Muscle layer of colon (tissue), 2 donors: ENCODE measurements around the gene MAPK4.
"Not testable (repeated sequence)": the region's sequence is repeated elsewhere in the genome, so short reads cannot be mapped to it uniquely, and the experiment has no call there.

ENCODE experiments used
- H3K27ac ChIP-seq: one replicate; pipeline ENCODE4 v1.7.0; 2013; ENCODE audit warnings: low read depth, mild to moderate bottlenecking, low read length, moderate library complexity
- H3K27me3 ChIP-seq, 2 donors: one replicate each; pipeline ENCODE4 v1.7.0; 2013; ENCODE audit warnings: low read length in 2 of 2, mild to moderate bottlenecking in 2 of 2; ENCODE audit not compliant: insufficient read depth in 2 of 2, control insufficient read depth in 1 of 2
- H3K36me3 ChIP-seq: one replicate; pipeline ENCODE4 v1.7.0; 2013; ENCODE audit warnings: mild to moderate bottlenecking, low read length; ENCODE audit not compliant: insufficient read depth
- H3K4me1 ChIP-seq: one replicate; pipeline ENCODE4 v1.7.0; 2013; ENCODE audit warnings: mild to moderate bottlenecking, low read length; ENCODE audit not compliant: insufficient read depth
- H3K4me3 ChIP-seq, 2 donors: one replicate each; pipeline ENCODE4 v1.7.0; 2013; ENCODE audit warnings: low read length in 2 of 2, low read depth in 1 of 2, mild to moderate bottlenecking in 1 of 2, moderate library complexity in 1 of 2
- H3K9ac ChIP-seq: one replicate; pipeline ENCODE4 v1.7.0; 2013; ENCODE audit warnings: low read length
- H3K9me3 ChIP-seq: one replicate; pipeline ENCODE4 v1.7.0; 2013; ENCODE audit warnings: mild to moderate bottlenecking, low read length
- donor health status: abdominal sarcoma.
- donor health status: Adenocarcinoma of cecum.

Gene MAPK4

DNA sequence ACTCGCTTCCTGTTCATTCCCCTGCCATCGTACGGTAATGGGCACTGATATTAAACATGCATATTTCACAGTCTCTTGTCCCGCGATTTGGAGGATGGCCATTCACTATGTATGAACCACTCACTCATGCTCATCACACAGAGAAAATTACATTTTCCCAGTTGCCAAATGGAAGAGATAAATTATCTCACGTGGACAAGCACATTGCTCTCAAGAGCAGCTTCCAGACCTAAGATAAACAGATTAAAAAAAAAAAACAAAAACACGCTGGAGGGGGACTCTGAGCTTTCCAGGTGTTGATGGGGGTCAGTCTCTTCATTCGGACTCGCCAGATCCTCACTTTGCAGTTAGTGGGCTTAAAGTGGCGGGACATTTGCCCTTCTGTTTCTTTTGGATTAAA is 1.7 kb upstream of the MAPK4 start:
- Histone ChIP-seq H3K9me3 (no peaks in the 10 kb centered on the region), H3K36me3 (no peaks in the 10 kb centered on the region), H3K27ac (no peak overlapping the region), H3K9ac (no peak overlapping the region), H3K4me1 (peaks cover 7% of the 10 kb centered on the region), H3K27me3 (peaks cover 0 to 3% of the 10 kb centered on the region in 2 donors), H3K4me3 (no peak overlapping the region)

DNA sequence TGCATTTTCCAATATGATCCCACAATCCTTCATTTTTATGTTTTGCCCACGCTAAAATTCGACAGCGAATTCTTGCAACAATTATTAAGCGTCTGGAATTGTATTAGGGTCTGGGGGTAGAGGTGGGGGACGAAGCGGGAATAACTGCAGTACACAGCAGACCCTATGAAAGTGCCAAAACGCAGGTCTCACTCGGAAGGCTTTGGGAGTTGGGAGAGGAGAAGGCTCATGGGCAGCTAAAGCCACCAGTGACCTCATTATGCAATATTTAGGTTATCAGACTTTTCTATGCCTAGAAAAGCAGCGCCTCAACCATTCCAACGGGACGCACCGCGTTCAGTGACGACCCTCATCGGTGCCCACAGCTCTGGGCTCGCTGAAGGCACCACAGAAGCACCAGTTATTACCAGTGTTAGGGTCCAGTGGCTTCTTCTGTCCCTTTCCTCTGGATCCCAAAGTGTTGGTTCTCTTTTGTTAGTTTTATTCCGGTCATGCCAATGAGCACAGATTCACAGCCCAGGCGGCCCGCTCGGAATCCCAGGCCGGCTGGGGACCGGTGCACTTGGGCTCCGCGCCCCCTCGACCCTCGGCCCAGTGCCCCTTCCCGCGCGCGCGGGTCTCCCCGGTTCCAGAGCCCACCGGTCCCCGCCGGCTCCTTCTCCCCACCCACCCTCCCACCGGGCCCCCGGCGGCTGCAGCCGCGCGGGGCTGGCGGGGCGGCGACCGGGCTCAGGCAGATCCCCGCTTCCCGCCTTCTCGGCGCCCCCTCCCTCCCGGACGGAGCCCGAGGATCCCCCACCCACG is 737 bp upstream of the MAPK4 start:
- H3K9me3 ChIP-seq = no peaks in the 10 kb centered on the region
- peak overlapping the region; percentile 77 for H3K27ac ChIP-seq
- no peak overlapping the region for H3K9ac ChIP-seq
- peaks cover 7% of the 10 kb centered on the region for H3K4me1 ChIP-seq
- peaks cover 0 to 3% of the 10 kb centered on the region in 2 donors for H3K27me3 ChIP-seq
- H3K4me3 ChIP-seq = peak overlapping the region in 1 of 2 donors; percentile 53
- no peaks in the 10 kb centered on the region for H3K36me3 ChIP-seq

- Histone ChIP-seq H3K9ac (peak overlapping the region; percentile 56), H3K4me3 (peak overlapping the region; percentile 80 to 94), H3K9me3 (no peaks in the 10 kb centered on the region), H3K27ac (peak overlapping the region; percentile 78), H3K4me1 (peaks cover 7% of the 10 kb centered on the region), H3K27me3 (peaks cover 0 to 3% of the 10 kb centered on the region in 2 donors), H3K36me3 (no peaks in the 10 kb centered on the region)
These were observed 1.1 kb downstream of the MAPK4 start for GRCh38 chr18:50560681-50561629.

DNA sequence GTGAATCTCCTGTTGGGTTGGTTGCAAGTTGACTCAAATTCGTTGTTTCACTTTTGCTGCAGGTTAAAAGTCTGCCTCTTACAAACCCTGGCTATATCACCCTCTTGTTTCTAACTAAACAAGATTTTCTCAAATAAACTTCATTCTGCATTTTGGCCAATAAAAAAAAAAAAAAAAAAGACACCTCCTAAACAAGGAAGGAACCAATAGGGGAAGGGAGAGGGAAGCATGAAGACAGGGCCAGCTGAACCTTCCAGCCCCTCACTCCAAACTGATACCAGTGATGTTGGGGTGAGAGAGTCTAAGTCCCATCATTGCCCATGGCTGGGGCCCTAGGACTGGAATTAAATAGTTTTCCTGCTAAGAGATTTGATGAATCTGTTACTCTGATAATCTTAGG is 2.4 kb downstream of the MAPK4 start:
- H3K4me3 ChIP-seq, H3K27me3 ChIP-seq, H3K4me1 ChIP-seq, H3K9me3 ChIP-seq, H3K36me3 ChIP-seq, H3K9ac ChIP-seq, H3K27ac ChIP-seq: not testable (repeated sequence)

DNA sequence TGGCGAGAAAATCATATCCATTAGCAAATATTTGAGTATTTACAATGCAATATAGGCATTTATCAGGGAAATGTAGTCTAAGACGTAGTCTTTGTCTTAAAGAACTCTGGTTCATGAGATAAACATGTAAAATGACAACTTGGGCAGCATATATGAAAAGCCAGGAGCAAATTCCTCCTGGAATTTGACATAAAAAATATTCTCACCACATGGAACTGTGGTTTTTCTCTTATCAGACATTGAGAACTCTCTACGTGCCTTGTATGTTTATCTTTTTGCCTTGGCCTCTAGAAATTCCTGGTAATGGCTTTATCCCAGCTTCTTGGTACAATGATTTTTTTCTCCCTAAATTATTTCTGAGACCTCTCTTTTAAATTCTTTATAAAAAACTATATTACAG is 2.8 kb downstream of the MAPK4 start:
- H3K4me3 ChIP-seq = no peak overlapping the region
- H3K36me3 ChIP-seq = no peaks in the 10 kb centered on the region
- H3K9ac ChIP-seq = no peak overlapping the region
- H3K9me3 ChIP-seq = no peaks in the 10 kb centered on the region
- H3K27ac ChIP-seq = no peak overlapping the region
- peaks cover 7% of the 10 kb centered on the region for H3K4me1 ChIP-seq
- peaks cover 0 to 3% of the 10 kb centered on the region in 2 donors for H3K27me3 ChIP-seq

DNA sequence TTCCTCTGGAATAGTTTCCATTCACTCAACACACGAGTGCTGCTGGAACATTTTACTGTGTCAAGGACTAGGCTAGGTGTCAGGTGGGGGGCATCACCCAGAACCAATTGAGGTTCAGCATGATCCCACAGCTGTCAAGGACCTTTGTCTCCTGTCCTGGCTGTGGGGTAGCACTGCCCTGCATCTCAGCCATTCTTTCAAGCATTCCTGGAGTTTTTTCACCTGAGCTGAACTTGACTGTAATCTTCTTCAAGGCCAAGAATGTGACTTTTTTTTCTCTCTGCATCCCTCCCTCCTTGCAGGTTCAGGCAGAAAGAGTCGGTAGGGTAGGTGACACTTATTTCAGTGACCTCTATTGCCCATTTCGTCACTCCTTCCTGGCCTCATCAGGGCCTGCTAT is 3.5 kb downstream of the MAPK4 start:
- Histone ChIP-seq H3K4me3 (no peak overlapping the region), H3K4me1 (peaks cover 7% of the 10 kb centered on the region), H3K27ac (no peak overlapping the region), H3K27me3 (peaks cover 0 to 3% of the 10 kb centered on the region in 2 donors), H3K9me3 (no peaks in the 10 kb centered on the region), H3K9ac (no peak overlapping the region), H3K36me3 (no peaks in the 10 kb centered on the region)

DNA sequence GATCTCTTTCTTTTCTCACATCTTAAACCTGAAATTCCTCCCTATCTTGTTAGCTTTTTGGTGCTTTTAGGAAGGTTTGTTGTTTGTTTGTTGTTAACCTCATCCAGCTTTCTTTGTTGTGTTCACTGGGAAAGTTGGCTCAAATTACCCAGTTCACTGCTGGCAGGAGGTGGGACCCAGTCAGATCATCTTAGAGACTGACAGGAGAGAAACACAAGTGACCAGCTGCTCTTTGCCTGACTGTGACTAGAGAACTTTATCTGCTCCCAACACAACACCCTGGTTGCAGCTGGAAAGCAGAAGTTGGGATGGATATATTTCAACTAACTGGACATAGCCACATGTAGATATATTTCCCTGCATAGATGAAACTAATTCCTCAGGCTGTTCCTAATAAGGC is 10.0 kb downstream of the MAPK4 start:
- H3K36me3 ChIP-seq = no peaks in the 10 kb centered on the region
- no peak overlapping the region for H3K27ac ChIP-seq
- no peaks in the 10 kb centered on the region for H3K4me1 ChIP-seq
- H3K4me3 ChIP-seq = no peak overlapping the region
- H3K9me3 ChIP-seq = no peaks in the 10 kb centered on the region
- H3K27me3 ChIP-seq = no peaks in the 10 kb centered on the region
- H3K9ac ChIP-seq = no peak overlapping the region

- Histone ChIP-seq H3K27me3 (no peaks in the 10 kb centered on the region), H3K9me3 (no peaks in the 10 kb centered on the region), H3K36me3 (no peaks in the 10 kb centered on the region), H3K4me1 (no peaks in the 10 kb centered on the region), H3K4me3 (no peak overlapping the region), H3K9ac (no peak overlapping the region), H3K27ac (no peak overlapping the region)
These were observed 11.7 kb downstream of the MAPK4 start for GRCh38 chr18:50571606-50572005.

- not testable (repeated sequence) for H3K4me1 ChIP-seq, H3K9me3 ChIP-seq, H3K4me3 ChIP-seq, H3K9ac ChIP-seq, H3K27me3 ChIP-seq, H3K27ac ChIP-seq, H3K36me3 ChIP-seq
These were observed 13.3 kb downstream of the MAPK4 start for GRCh38 chr18:50573196-50573595.

DNA sequence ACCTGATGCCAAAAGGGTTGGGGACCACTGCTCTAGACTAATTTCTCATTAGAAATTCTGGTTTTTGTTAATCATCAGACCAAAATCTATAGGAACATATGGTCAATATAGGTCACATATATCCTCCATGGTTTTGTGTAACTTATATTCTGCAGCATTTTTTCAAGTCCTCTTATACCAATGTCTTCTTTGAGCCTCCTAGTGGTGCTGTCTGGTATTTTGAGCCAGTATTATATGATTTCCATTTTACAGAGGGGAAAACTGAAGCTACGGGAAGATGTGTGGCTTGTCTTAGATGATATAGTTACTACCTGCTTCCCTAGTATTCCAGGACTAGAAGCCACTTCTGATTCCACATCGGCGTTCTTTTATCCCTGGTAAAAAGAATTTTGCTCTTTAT is 13.8 kb downstream of the MAPK4 start:
- Histone ChIP-seq H3K9me3 (no peaks in the 10 kb centered on the region), H3K36me3 (no peaks in the 10 kb centered on the region), H3K4me1 (no peaks in the 10 kb centered on the region), H3K9ac (no peak overlapping the region), H3K4me3 (no peak overlapping the region), H3K27me3 (no peaks in the 10 kb centered on the region), H3K27ac (no peak overlapping the region)

DNA sequence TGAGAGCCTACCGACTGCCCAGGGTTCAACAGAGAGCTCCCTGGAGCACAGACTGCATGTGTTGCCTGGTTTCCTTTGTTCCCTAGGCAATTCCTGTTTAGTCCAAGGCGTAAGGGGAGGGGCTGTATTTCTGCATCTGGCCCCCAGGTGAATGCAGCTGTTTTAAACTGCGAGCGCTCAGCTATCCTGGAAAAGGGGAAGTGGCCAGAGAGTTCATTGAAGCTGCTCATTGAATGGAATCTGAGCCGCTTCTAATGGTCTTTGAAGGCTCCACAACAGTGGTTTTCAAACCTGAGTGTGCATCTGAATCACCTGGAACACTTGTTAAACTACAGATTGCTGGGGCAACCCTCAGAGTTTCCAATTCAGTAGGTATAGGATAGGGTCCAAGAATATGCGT is 18.1 kb downstream of the MAPK4 start:
- Histone ChIP-seq H3K27ac (no peak overlapping the region), H3K4me1 (no peaks in the 10 kb centered on the region), H3K36me3 (no peaks in the 10 kb centered on the region), H3K4me3 (no peak overlapping the region), H3K27me3 (no peaks in the 10 kb centered on the region), H3K9me3 (no peaks in the 10 kb centered on the region), H3K9ac (no peak overlapping the region)
